ENCODE results near the gene MYRF.

- no peak for TF ChIP-seq ZBTB33 (CRISPR knock-in tag; IDR thresholded peaks at IDR 0.05)
- TF ChIP-seq ZNF12 (CRISPR knock-in tag; IDR thresholded peaks at IDR 0.05) = no peak
- peak; percentile 52; the same call in 1 of the 2 replicates for TF ChIP-seq ATF2 (CRISPR knock-in tag; IDR thresholded peaks at IDR 0.05)
- TF ChIP-seq NKX3-1 (CRISPR knock-in tag; IDR thresholded peaks at IDR 0.05) = no peak
- peak; percentile 79 for TF ChIP-seq ZNF318 (CRISPR knock-in tag; IDR thresholded peaks at IDR 0.05)
- no peak for TF ChIP-seq NR3C1 (CRISPR knock-in tag; IDR thresholded peaks at IDR 0.05)
- peak; percentile 99 for TF ChIP-seq CTCF (CRISPR knock-in tag; IDR thresholded peaks at IDR 0.05)
- TF ChIP-seq ZNF83 (CRISPR knock-in tag; IDR thresholded peaks at IDR 0.05; ENCODE audit: borderline replicate concordance) = no peak
- no peak for TF ChIP-seq MNT (IDR thresholded peaks at IDR 0.05)
- TF ChIP-seq ZNF431 (CRISPR knock-in tag; IDR thresholded peaks at IDR 0.05; ENCODE audit: borderline replicate concordance, low read depth) = no peak
These were observed 5.1 kb upstream of the MYRF start for GRCh38 chr11:61747192-61747966.

Measured in HepG2 (cell line).